Measurements from ENCODE around the gene C17orf75. TPM values are rescaled to one million over a fixed set of nuclear protein-coding genes. Genes with fewer than 3 reads are reported as not detected.

The C17orf75 gene
- total and polyA plus RNA-seq, 2 donors (not counting 1 experiment from before 2014, with no cell fraction given) = 11.3 to 24.5 TPM

DNA sequence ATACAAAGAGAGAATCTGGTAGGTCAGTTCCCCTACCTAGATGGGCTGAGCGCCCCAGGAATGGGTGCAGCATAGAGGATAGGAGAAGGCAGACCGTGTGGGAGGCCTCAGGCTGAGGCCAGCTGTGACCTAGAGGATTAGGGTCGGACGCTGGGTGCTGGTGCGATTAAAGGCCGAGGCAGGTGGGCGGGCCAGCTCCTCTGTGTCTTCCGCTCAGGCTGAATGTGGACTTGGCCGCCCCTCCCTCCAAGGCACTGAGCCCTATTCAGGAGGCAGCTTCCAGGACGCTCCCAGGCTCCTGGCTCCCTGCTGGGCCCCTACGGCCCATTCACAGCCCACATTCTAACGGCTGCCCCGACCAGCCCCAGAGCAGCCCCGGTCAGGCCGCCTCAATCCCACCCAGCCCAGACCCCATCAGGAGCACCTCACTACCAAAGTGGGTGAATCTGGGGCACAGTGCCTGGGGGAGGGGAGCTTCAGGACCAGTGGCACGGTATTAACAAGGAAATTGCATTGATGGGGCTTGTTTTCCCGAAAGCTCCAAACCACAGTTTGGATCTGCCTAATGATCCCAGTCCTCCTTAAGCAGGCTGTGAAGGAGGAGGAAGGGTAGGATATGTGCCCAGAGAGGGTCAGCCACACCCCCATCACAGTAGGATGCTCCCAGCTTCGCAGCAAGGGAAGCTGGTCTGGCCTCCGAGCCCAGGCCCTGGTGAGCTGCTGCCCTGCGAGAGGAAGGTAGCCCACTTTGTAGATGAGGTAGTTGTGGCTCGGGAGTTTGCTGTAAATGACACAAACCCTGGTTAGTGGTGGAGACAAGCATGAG lies 61.9 kb downstream of the C17orf75 start:
- Histone ChIP-seq H3K4me2 (replicated peaks; ENCODE audit: low read depth, low read length, poor library complexity, severe bottlenecking) (no peak overlapping the region), H3K4me3 (ENCODE audit: control extremely low read depth in 1 of 5, extremely low read depth in 1 of 5, insufficient read depth in 1 of 5, low read depth in 2 of 5, low read length in 4 of 5) (no peak overlapping the region), H3K36me3 (replicated peaks in 1 of 2; ENCODE audit: control extremely low read depth in 1 of 2, control insufficient read depth in 1 of 2, extremely low read depth in 1 of 2, insufficient read depth in 2 of 2, low read length in 1 of 2) (no peaks in the 10 kb centered on the region), H3K79me2 (ENCODE audit: control insufficient read depth, insufficient read depth, low read length) (no peaks in the 10 kb centered on the region), H2AFZ (ENCODE audit: insufficient read depth, low read depth, low read length, poor library complexity, severe bottlenecking) (no peak overlapping the region), H3K27ac (ENCODE audit: low read length in 2 of 2) (no peak overlapping the region), H3K9ac (ENCODE audit: low read length) (no peak overlapping the region), H4K20me1 (ENCODE audit: control insufficient read depth, insufficient read depth, low read length, poor library complexity, severe bottlenecking) (no peaks in the 10 kb centered on the region), H3K27me3 (replicated peaks in 1 of 4; ENCODE audit: control extremely low read depth in 1 of 4, control insufficient read depth in 3 of 4, insufficient read depth in 4 of 4, low read length in 3 of 4) (peaks cover 0 to 25% (median 7%) of the 10 kb centered on the region in 4 experiments), H3K4me1 (ENCODE audit: control insufficient read depth in 2 of 2, insufficient read depth in 2 of 2, low read length in 2 of 2) (peaks cover 14% of the 10 kb centered on the region in 2 donors), H3K9me3 (ENCODE audit: control extremely low read depth in 1 of 3, control insufficient read depth in 2 of 3, insufficient read depth in 1 of 3, low read length in 2 of 3) (no peaks in the 10 kb centered on the region)
- ChIA-PET CTCF (no interaction called here), POLR2A (no interaction called here)
- peaks cover 16% of the 10 kb centered on the region for H3K4me1 Mint-ChIP-seq
- no peak for DNase-seq
- no peak overlapping the region for H3K4me3 Mint-ChIP-seq
- H3K27me3 Mint-ChIP-seq = peaks cover 22% of the 10 kb centered on the region
- intact Hi-C loops (cut with micrococcal nuclease) = no loop called here
- ATAC-seq (ENCODE audit: low read depth) = no peak
- H3K9me3 Mint-ChIP-seq (ENCODE audit: insufficient read depth) = no peaks in the 10 kb centered on the region
- TF ChIP-seq EZH2 (IDR thresholded peaks at IDR 0.05; ENCODE audit: borderline replicate concordance, insufficient read depth, low read depth, low read length, poor library complexity, severe bottlenecking) = no peak
- TF ChIP-seq, protein P1, sequence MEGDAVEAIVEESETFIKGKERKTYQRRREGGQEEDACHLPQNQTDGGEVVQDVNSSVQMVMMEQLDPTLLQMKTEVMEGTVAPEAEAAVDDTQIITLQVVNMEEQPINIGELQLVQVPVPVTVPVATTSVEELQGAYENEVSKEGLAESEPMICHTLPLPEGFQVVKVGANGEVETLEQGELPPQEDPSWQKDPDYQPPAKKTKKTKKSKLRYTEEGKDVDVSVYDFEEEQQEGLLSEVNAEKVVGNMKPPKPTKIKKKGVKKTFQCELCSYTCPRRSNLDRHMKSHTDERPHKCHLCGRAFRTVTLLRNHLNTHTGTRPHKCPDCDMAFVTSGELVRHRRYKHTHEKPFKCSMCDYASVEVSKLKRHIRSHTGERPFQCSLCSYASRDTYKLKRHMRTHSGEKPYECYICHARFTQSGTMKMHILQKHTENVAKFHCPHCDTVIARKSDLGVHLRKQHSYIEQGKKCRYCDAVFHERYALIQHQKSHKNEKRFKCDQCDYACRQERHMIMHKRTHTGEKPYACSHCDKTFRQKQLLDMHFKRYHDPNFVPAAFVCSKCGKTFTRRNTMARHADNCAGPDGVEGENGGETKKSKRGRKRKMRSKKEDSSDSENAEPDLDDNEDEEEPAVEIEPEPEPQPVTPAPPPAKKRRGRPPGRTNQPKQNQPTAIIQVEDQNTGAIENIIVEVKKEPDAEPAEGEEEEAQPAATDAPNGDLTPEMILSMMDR (IDR thresholded peaks at IDR 0.05) = no peak
- H3K27ac Mint-ChIP-seq = no peak overlapping the region
- 94% methylated on average over 21 of the region's 21 CpGs for WGBS (ENCODE audit: insufficient coverage)

DNA sequence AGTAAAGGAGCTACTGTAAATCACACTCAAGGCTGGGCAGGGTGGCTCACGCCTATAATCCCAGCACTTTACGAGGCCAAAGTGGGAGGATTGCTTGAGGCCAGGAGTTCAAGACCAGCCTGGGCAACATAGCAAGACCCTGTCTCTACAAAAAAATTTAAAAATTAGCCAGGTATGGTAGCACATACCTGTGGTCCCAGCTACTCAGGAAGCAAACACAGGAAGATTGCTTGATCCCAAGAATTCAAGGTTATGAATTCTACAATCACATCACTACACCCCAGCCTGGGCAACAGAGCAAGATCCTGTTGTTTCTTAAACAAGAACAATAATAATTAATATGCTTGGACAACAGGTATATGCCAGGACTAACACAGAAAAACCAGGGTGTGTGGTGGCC lies 63.2 kb downstream of the C17orf75 start:
- intact Hi-C loops (cut with micrococcal nuclease) = no loop called here
- TF ChIP-seq EZH2 (IDR thresholded peaks at IDR 0.05; ENCODE audit: borderline replicate concordance, insufficient read depth, low read depth, low read length, poor library complexity, severe bottlenecking) = no peak
- TF ChIP-seq, protein P1 (IDR thresholded peaks at IDR 0.05) = no peak
- Mint-ChIP-seq H3K27ac (no peak overlapping the region), H3K9me3 (ENCODE audit: insufficient read depth) (no peaks in the 10 kb centered on the region), H3K4me3 (no peak overlapping the region), H3K4me1 (peaks cover 10% of the 10 kb centered on the region), H3K27me3 (peaks cover 26% of the 10 kb centered on the region)
- Histone ChIP-seq H3K27me3 (replicated peaks in 1 of 4; ENCODE audit: control extremely low read depth in 1 of 4, control insufficient read depth in 3 of 4, insufficient read depth in 4 of 4, low read length in 3 of 4) (peaks cover 0 to 26% (median 9%) of the 10 kb centered on the region in 4 experiments), H4K20me1 (ENCODE audit: control insufficient read depth, insufficient read depth, low read length, poor library complexity, severe bottlenecking) (no peaks in the 10 kb centered on the region), H3K4me1 (ENCODE audit: control insufficient read depth in 2 of 2, insufficient read depth in 2 of 2, low read length in 2 of 2) (peaks cover 7 to 9% of the 10 kb centered on the region in 2 donors), H3K79me2 (ENCODE audit: control insufficient read depth, insufficient read depth, low read length) (no peaks in the 10 kb centered on the region), H3K4me2 (replicated peaks; ENCODE audit: low read depth, low read length, poor library complexity, severe bottlenecking) (no peak overlapping the region), H2AFZ (ENCODE audit: insufficient read depth, low read depth, low read length, poor library complexity, severe bottlenecking) (no peak overlapping the region), H3K27ac (ENCODE audit: low read length in 2 of 2) (no peak overlapping the region), H3K9me3 (ENCODE audit: control extremely low read depth in 1 of 3, control insufficient read depth in 2 of 3, insufficient read depth in 1 of 3, low read length in 2 of 3) (no peaks in the 10 kb centered on the region), H3K9ac (ENCODE audit: low read length) (no peak overlapping the region), H3K36me3 (replicated peaks in 1 of 2; ENCODE audit: control extremely low read depth in 1 of 2, control insufficient read depth in 1 of 2, extremely low read depth in 1 of 2, insufficient read depth in 2 of 2, low read length in 1 of 2) (no peaks in the 10 kb centered on the region), H3K4me3 (ENCODE audit: control extremely low read depth in 1 of 5, extremely low read depth in 1 of 5, insufficient read depth in 1 of 5, low read depth in 2 of 5, low read length in 4 of 5) (no peak overlapping the region)
- no peak for DNase-seq
- ChIA-PET POLR2A (no interaction called here), CTCF (no interaction called here)
- ATAC-seq (ENCODE audit: low read depth) = no peak
- WGBS (ENCODE audit: insufficient coverage) = 100% methylated on average over 2 of the region's 2 CpGs
